Activated CD4-positive, alpha-beta memory T cell treated with anti-CD3 and anti-CD28 coated beads, Interleukin-2, amount 10 ng/mL, durations not matched to agents 7 days and 5 days (primary cell): ENCODE measurements around the gene TMEM17. TPM values are rescaled to one million over a fixed set of nuclear protein-coding genes. Genes with fewer than 3 reads are reported as not detected.
A peak's percentile ranks its signal among the peaks of the same experiment; 100 is the strongest.
"Not testable (repeated sequence)": the region's sequence is repeated elsewhere in the genome, so short reads cannot be mapped to it uniquely, and the experiment has no call there.

ENCODE experiments used
- CTCF ChIA-PET: fragments of 350-600 bp; sonication (Branson Sonifier 250); formaldehyde crosslinking; loops from one replicate; lab custom pipeline; 2021; ENCODE audit warnings: antibody characterized with exemption, inconsistent platforms; lab: Charles Lee
- POLR2A ChIA-PET: fragments of 350-600 bp; sonication (Branson Sonifier 250); formaldehyde crosslinking; loops from one replicate; lab custom pipeline; 2021; ENCODE audit warnings: antibody characterized with exemption; lab: Charles Lee
- DNase-seq: peaks from one replicate; pipeline ENCODE4 v3.0.0-alpha.2; 2020
- H3K27ac Mint-ChIP-seq: one replicate; pipeline ENCODE4 v1.8.0; 2021; ENCODE audit warnings: mild to moderate bottlenecking, mixed read lengths
- H3K27me3 Mint-ChIP-seq: one replicate; pipeline ENCODE4 v1.8.0; 2021; ENCODE audit warnings: mixed read lengths
- H3K36me3 Mint-ChIP-seq: one replicate; pipeline ENCODE4 v1.8.0; 2021; ENCODE audit warnings: low read depth, mixed read lengths
- H3K4me1 Mint-ChIP-seq: one replicate; pipeline ENCODE4 v1.8.0; 2021; ENCODE audit warnings: mixed read lengths
- H3K4me3 Mint-ChIP-seq: one replicate; pipeline ENCODE4 v1.8.0; 2021; ENCODE audit warnings: mild to moderate bottlenecking, mixed read lengths
- H3K9me3 Mint-ChIP-seq: one replicate; pipeline ENCODE4 v1.8.0; 2021; ENCODE audit warnings: mixed read lengths
- total RNA-seq, 2 experiments: library from RNA; stranded (reverse); gene quantifications; one replicate each; pipeline ENCODE4 v1.2.3, GENCODE V29; 2021

Gene TMEM17
- total RNA-seq, 2 experiments from 2014 or later, result 0.13 TPM; not detected in 1

- H3K27ac Mint-ChIP-seq, result no peak overlapping the region
- peaks cover 4% of the 10 kb centered on the region for H3K27me3 Mint-ChIP-seq
- ChIA-PET POLR2A (no interaction called here), CTCF (no interaction called here)
- H3K9me3 Mint-ChIP-seq, result peaks cover 5% of the 10 kb centered on the region
- H3K36me3 Mint-ChIP-seq, result no peaks in the 10 kb centered on the region
- H3K4me3 Mint-ChIP-seq, result no peak overlapping the region
- no peak for DNase-seq
- H3K4me1 Mint-ChIP-seq, result no peaks in the 10 kb centered on the region
These were observed 23.8 kb upstream of the TMEM17 start for GRCh38 chr2:62529758-62530157.

GRCh38 chr2:62527478-62528210 lies 21.6 kb upstream of the TMEM17 start:
- H3K27me3 Mint-ChIP-seq, result peaks cover 14% of the 10 kb centered on the region
- H3K36me3 Mint-ChIP-seq, result no peaks in the 10 kb centered on the region
- H3K9me3 Mint-ChIP-seq, result no peaks in the 10 kb centered on the region
- CTCF ChIA-PET, result interaction anchor here (1.2 kb wide), 1 partner anchor 71 kb away, joined by 3 read pairs; no protein-coding TSS in a partner anchor
- no peaks in the 10 kb centered on the region for H3K4me1 Mint-ChIP-seq
- no peak for DNase-seq
- H3K4me3 Mint-ChIP-seq, result no peak overlapping the region
- POLR2A ChIA-PET, result no interaction called here
- H3K27ac Mint-ChIP-seq, result no peak overlapping the region

GRCh38 chr2:62526531-62527381 lies 20.8 kb upstream of the TMEM17 start:
- Mint-ChIP-seq H3K4me3 (no peak overlapping the region), H3K27me3 (peaks cover 16% of the 10 kb centered on the region), H3K4me1 (no peaks in the 10 kb centered on the region), H3K9me3 (no peaks in the 10 kb centered on the region), H3K27ac (no peak overlapping the region), H3K36me3 (no peaks in the 10 kb centered on the region)
- ChIA-PET CTCF (interaction anchor here (1.2 kb wide), 1 partner anchor 70 kb away, joined by 3 read pairs; no protein-coding TSS in a partner anchor), POLR2A (no interaction called here)
- no peak for DNase-seq

GRCh38 chr2:62525549-62526269 lies 19.7 kb upstream of the TMEM17 start:
- H3K4me3 Mint-ChIP-seq, result no peak overlapping the region
- H3K27ac Mint-ChIP-seq, result no peak overlapping the region
- no peaks in the 10 kb centered on the region for H3K9me3 Mint-ChIP-seq
- DNase-seq, result no peak
- H3K27me3 Mint-ChIP-seq, result peaks cover 16% of the 10 kb centered on the region
- CTCF ChIA-PET, result no interaction called here
- no peaks in the 10 kb centered on the region for H3K4me1 Mint-ChIP-seq
- H3K36me3 Mint-ChIP-seq, result no peaks in the 10 kb centered on the region
- POLR2A ChIA-PET, result no interaction called here

GRCh38 chr2:62524293-62524941 lies 18.4 kb upstream of the TMEM17 start:
- no peak for DNase-seq
- Mint-ChIP-seq H3K4me3 (no peak overlapping the region), H3K27me3 (peaks cover 15% of the 10 kb centered on the region), H3K36me3 (no peaks in the 10 kb centered on the region), H3K27ac (no peak overlapping the region), H3K4me1 (no peaks in the 10 kb centered on the region), H3K9me3 (no peaks in the 10 kb centered on the region)
- ChIA-PET CTCF (no interaction called here), POLR2A (no interaction called here)

- H3K4me1 Mint-ChIP-seq, DNase-seq, POLR2A ChIA-PET, H3K4me3 Mint-ChIP-seq, H3K36me3 Mint-ChIP-seq, H3K27ac Mint-ChIP-seq, CTCF ChIA-PET, H3K9me3 Mint-ChIP-seq: not testable (repeated sequence)
- H3K27me3 Mint-ChIP-seq, result peaks cover 18% of the 10 kb centered on the region
These were observed 15.1 kb upstream of the TMEM17 start for GRCh38 chr2:62521061-62521460.

GRCh38 chr2:62512384-62512783 lies 6.4 kb upstream of the TMEM17 start:
- Mint-ChIP-seq H3K27me3 (peaks cover 30% of the 10 kb centered on the region), H3K4me3 (no peak overlapping the region), H3K9me3 (no peaks in the 10 kb centered on the region), H3K27ac (no peak overlapping the region), H3K36me3 (no peaks in the 10 kb centered on the region), H3K4me1 (no peaks in the 10 kb centered on the region)
- POLR2A ChIA-PET, result no interaction called here
- DNase-seq, result no peak
- CTCF ChIA-PET, result no interaction called here

GRCh38 chr2:62511636-62512035 lies 5.6 kb upstream of the TMEM17 start:
- Mint-ChIP-seq H3K27ac (no peak overlapping the region), H3K4me3 (no peak overlapping the region), H3K36me3 (no peaks in the 10 kb centered on the region), H3K4me1 (no peaks in the 10 kb centered on the region), H3K27me3 (peaks cover 30% of the 10 kb centered on the region), H3K9me3 (no peaks in the 10 kb centered on the region)
- ChIA-PET POLR2A (no interaction called here), CTCF (no interaction called here)
- DNase-seq, result no peak

- DNase-seq, result no peak
- CTCF ChIA-PET, result no interaction called here
- Mint-ChIP-seq H3K27me3 (peaks cover 31% of the 10 kb centered on the region), H3K4me1 (peaks cover 8% of the 10 kb centered on the region), H3K9me3 (no peaks in the 10 kb centered on the region), H3K4me3 (peak overlapping the region; percentile 73), H3K27ac (no peak overlapping the region), H3K36me3 (peaks cover 2% of the 10 kb centered on the region)
- POLR2A ChIA-PET, result no interaction called here
These were observed 391 bp upstream of the TMEM17 start for GRCh38 chr2:62506421-62506750.

- H3K27ac Mint-ChIP-seq, result no peak overlapping the region
These were observed 766 bp downstream of the TMEM17 start for GRCh38 chr2:62505109-62505749.

GRCh38 chr2:62504657-62505056 lies 1.3 kb downstream of the TMEM17 start:
- no peak for DNase-seq
- Mint-ChIP-seq H3K36me3 (peaks cover 2% of the 10 kb centered on the region), H3K9me3 (no peaks in the 10 kb centered on the region), H3K27ac (no peak overlapping the region), H3K4me3 (no peak overlapping the region), H3K4me1 (peaks cover 8% of the 10 kb centered on the region), H3K27me3 (peaks cover 31% of the 10 kb centered on the region)
- ChIA-PET POLR2A (interaction anchor here (1.0 kb wide), 1 partner anchor 47 kb away, joined by 3 read pairs; no protein-coding TSS in a partner anchor), CTCF (no interaction called here)

More at GRCh38 chr2:62505109-62505749, 766 bp downstream of the TMEM17 start:
- no peak for DNase-seq
- CTCF ChIA-PET, result no interaction called here
- no peaks in the 10 kb centered on the region for H3K9me3 Mint-ChIP-seq
- peaks cover 31% of the 10 kb centered on the region for H3K27me3 Mint-ChIP-seq
- peak overlapping the region; percentile 73 for H3K4me3 Mint-ChIP-seq
- POLR2A ChIA-PET, result interaction anchor here (1.0 kb wide), 1 partner anchor 48 kb away, joined by 3 read pairs; no protein-coding TSS in a partner anchor
- peaks cover 2% of the 10 kb centered on the region for H3K36me3 Mint-ChIP-seq
- H3K4me1 Mint-ChIP-seq, result peaks cover 8% of the 10 kb centered on the region

- CTCF ChIA-PET, result no interaction called here
- peaks cover 8% of the 10 kb centered on the region for H3K4me1 Mint-ChIP-seq
- POLR2A ChIA-PET, result no interaction called here
- no peak overlapping the region for H3K4me3 Mint-ChIP-seq
- no peaks in the 10 kb centered on the region for H3K9me3 Mint-ChIP-seq
- no peak overlapping the region for H3K27ac Mint-ChIP-seq
- no peak for DNase-seq
- H3K27me3 Mint-ChIP-seq, result peaks cover 23% of the 10 kb centered on the region
- peaks cover 2% of the 10 kb centered on the region for H3K36me3 Mint-ChIP-seq
These were observed 4.0 kb downstream of the TMEM17 start for GRCh38 chr2:62501794-62502500.
